ENCODE data around the gene SMARCA1. TPM values are rescaled to one million over a fixed set of nuclear protein-coding genes. Genes with fewer than 3 reads are reported as not detected.
A peak's percentile ranks its signal among the peaks of the same experiment; 100 is the strongest.
"Not testable (repeated sequence)": the region's sequence is repeated elsewhere in the genome, so short reads cannot be mapped to it uniquely, and the experiment has no call there.

The SMARCA1 gene
- under 1 TPM; 0.36 to 0.44 TPM for total RNA-seq

- no peak for DNase-seq
- Mint-ChIP-seq H3K4me3 (peak within 1 kb of the TSS; percentile 81), H3K27me3 (ENCODE audit: low read depth) (no peaks in the 10 kb centered on the region), H3K27ac (no peak within 1 kb of the TSS), H3K9me3 (no peaks in the 10 kb centered on the region), H3K36me3 (ENCODE audit: low read depth) (no peaks in the 10 kb centered on the region), H3K4me1 (ENCODE audit: low read depth) (peaks cover 3% of the 10 kb centered on the region)
- CTCF ChIA-PET, result no interaction called here
- intact Hi-C loops (cut with micrococcal nuclease), result loop anchor here (2.0 kb wide), 1 partner anchor 18 kb away; the partner anchor contains the start of gene OCRL
Observed at GRCh38 chrX:129523079-129523911, at the start of gene SMARCA1. Gene SMARCA1, minus strand, starts transcription at chrX:129523490. Its CDS starts 120 bp downstream, at chrX:129523370.

DNA sequence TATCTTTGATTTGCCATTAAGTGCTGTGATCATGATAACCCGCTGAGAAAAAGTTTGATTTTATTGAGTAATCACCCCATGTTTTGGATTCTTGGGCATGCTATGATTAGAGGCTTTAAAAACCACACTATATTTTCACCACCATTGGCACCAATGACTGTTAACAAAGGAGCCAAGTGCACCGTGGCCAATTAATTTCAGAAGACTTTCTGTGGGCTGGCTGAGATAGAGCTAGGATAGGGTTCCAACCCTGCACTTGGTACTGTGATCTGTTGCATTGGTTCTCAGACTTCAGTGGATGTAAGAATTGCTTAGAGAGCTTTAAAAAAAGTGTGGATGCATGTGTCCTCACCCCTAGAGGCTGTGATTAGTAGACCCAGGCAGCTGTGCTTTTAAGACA is 49.1 kb upstream of the SMARCA1 start:
- Mint-ChIP-seq H3K4me3 (no peak overlapping the region), H3K9me3 (no peaks in the 10 kb centered on the region), H3K27me3 (ENCODE audit: low read depth) (no peaks in the 10 kb centered on the region), H3K27ac (no peak overlapping the region), H3K4me1 (ENCODE audit: low read depth) (no peaks in the 10 kb centered on the region), H3K36me3 (ENCODE audit: low read depth) (peaks cover 15% of the 10 kb centered on the region)
- no peak for DNase-seq
- intact Hi-C loops (cut with micrococcal nuclease), result no loop called here
- CTCF ChIA-PET, result no interaction called here

GRCh38 chrX:129568349-129568748 is 45.1 kb upstream of the SMARCA1 start:
- H3K27ac Mint-ChIP-seq, result no peak overlapping the region
- H3K27me3 Mint-ChIP-seq (ENCODE audit: low read depth), result no peaks in the 10 kb centered on the region
- DNase-seq, result no peak
- H3K4me1 Mint-ChIP-seq (ENCODE audit: low read depth), result peaks cover 11% of the 10 kb centered on the region
- CTCF ChIA-PET, result no interaction called here
- no peaks in the 10 kb centered on the region for H3K9me3 Mint-ChIP-seq
- H3K36me3 Mint-ChIP-seq (ENCODE audit: low read depth), result peaks cover 14% of the 10 kb centered on the region
- intact Hi-C loops (cut with micrococcal nuclease), result no loop called here
- H3K4me3 Mint-ChIP-seq, result no peak overlapping the region

DNA sequence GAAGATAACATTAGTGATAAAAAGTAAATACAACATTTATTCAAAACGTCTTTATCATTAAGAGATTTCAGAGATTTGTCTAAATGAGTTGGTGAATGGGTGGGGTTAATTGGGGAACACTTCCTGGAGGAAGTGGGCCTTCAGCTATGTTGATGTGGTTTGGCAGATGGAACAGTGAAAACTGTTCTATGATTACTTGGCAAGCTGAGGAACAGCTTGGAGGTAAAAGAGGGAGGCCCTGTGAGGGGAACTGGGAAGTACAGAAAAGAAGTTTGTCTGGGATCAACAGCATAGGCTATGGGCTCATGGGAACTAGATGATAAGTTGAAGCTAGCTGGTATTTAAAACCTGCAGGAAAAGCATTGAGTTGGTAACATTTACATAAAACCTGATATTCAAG is 42.8 kb upstream of the SMARCA1 start:
- Mint-ChIP-seq H3K36me3 (ENCODE audit: low read depth) (peaks cover 26% of the 10 kb centered on the region), H3K9me3 (no peaks in the 10 kb centered on the region), H3K27me3 (ENCODE audit: low read depth) (no peaks in the 10 kb centered on the region), H3K4me3 (no peak overlapping the region), H3K4me1 (ENCODE audit: low read depth) (peaks cover 11% of the 10 kb centered on the region), H3K27ac (no peak overlapping the region)
- CTCF ChIA-PET, result no interaction called here
- no peak for DNase-seq
- intact Hi-C loops (cut with micrococcal nuclease), result no loop called here

- peaks cover 11% of the 10 kb centered on the region for H3K4me1 Mint-ChIP-seq (ENCODE audit: low read depth)
- intact Hi-C loops (cut with micrococcal nuclease), result no loop called here
- CTCF ChIA-PET, result no interaction called here
- no peak overlapping the region for H3K4me3 Mint-ChIP-seq
- H3K27ac Mint-ChIP-seq, result no peak overlapping the region
- no peaks in the 10 kb centered on the region for H3K9me3 Mint-ChIP-seq
- H3K36me3 Mint-ChIP-seq (ENCODE audit: low read depth), result peaks cover 22% of the 10 kb centered on the region
- H3K27me3 Mint-ChIP-seq (ENCODE audit: low read depth), result no peaks in the 10 kb centered on the region
- no peak for DNase-seq
Observed at GRCh38 chrX:129565046-129565650, 41.9 kb upstream of the SMARCA1 start.

DNA sequence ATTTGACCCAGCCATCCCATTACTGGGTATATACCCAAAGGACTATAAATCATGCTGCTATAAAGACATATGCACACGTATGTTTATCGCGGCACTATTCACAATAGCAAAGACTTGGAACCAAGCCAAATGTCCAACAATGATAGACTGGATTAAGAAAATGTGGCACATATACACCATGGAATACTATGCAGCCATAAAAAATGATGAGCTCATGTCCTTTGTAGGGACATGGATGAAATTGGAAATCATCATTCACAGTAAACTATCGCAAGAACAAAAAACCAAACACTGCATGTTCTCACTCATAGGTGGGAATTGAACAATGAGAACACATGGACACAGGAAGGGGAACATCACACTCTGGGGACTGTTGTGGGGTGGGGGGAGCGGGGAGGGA is 41.1 kb upstream of the SMARCA1 start:
- H3K27ac Mint-ChIP-seq; H3K4me3 Mint-ChIP-seq; H3K27me3 Mint-ChIP-seq (ENCODE audit: low read depth); H3K9me3 Mint-ChIP-seq; intact Hi-C loops (cut with micrococcal nuclease); CTCF ChIA-PET; DNase-seq: not testable (repeated sequence)
- H3K36me3 Mint-ChIP-seq (ENCODE audit: low read depth), result peaks cover 25% of the 10 kb centered on the region
- H3K4me1 Mint-ChIP-seq (ENCODE audit: low read depth), result peaks cover 11% of the 10 kb centered on the region

DNA sequence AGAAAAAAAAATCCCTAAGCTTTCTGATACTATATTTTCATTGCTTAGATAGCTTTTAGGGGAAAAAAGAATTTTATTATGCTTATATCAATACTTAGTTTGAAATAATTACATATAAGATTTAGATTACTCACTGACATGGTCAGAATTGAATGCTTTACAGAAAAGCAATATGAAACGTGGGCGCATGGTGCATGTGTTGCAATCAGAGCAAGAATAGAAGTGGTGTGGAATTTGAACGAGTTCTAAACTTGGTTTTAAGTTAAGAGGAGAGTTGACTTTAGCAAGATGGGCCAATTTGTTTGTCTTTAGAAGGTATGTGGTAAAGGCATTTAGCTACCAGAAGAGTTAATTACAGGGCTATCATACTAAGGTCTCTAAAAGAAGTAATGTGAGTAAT is 38.2 kb upstream of the SMARCA1 start:
- no peak for DNase-seq
- intact Hi-C loops (cut with micrococcal nuclease), result no loop called here

GRCh38 chrX:129559783-129560182 is 36.5 kb upstream of the SMARCA1 start:
- intact Hi-C loops (cut with micrococcal nuclease), result no loop called here
- DNase-seq, result no peak
- no peaks in the 10 kb centered on the region for H3K27me3 Mint-ChIP-seq (ENCODE audit: low read depth)
- H3K27ac Mint-ChIP-seq, result no peak overlapping the region
- peaks cover 17% of the 10 kb centered on the region for H3K36me3 Mint-ChIP-seq (ENCODE audit: low read depth)
- no peaks in the 10 kb centered on the region for H3K4me1 Mint-ChIP-seq (ENCODE audit: low read depth)
- H3K9me3 Mint-ChIP-seq, result no peaks in the 10 kb centered on the region
- CTCF ChIA-PET, result no interaction called here
- H3K4me3 Mint-ChIP-seq, result no peak overlapping the region

More for the DNA sequence above, 38.2 kb upstream of the SMARCA1 start:
- no peaks in the 10 kb centered on the region for H3K27me3 Mint-ChIP-seq (ENCODE audit: low read depth)
- H3K4me3 Mint-ChIP-seq, result no peak overlapping the region
- H3K36me3 Mint-ChIP-seq (ENCODE audit: low read depth), result peaks cover 19% of the 10 kb centered on the region
- no peak overlapping the region for H3K27ac Mint-ChIP-seq
- CTCF ChIA-PET, result no interaction called here
- no peaks in the 10 kb centered on the region for H3K9me3 Mint-ChIP-seq
- peaks cover 11% of the 10 kb centered on the region for H3K4me1 Mint-ChIP-seq (ENCODE audit: low read depth)

DNA sequence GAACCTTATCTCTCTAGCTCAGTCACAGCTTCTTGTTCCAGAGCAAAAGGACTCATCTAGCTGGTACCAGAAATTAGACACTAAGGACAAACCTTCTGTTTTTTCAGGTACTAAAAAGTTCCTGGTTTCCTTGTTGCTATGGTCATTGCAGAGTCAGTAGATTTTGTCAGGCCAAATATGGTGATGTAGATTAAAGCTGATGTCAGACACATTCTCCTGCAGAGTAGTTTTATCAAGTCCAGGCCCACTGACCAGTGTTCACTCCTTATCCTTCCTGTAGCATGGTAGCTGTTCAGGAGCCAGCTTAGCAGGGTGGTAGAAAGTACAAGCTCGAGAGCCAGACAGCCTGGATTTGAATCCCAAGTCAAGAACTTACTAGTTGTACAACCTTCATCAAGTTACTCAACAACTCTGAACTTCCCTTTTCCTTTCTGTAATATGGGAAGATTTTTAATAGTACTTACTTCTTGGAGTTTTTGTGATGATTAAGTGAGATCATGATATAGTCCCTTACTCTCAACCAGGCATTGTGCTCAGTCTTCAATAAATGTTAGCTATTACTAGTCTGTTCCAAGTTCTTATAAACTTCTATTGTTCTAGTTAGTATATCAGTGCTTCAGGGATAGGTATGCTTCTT is 34.7 kb upstream of the SMARCA1 start:
- DNase-seq, result no peak
- Mint-ChIP-seq H3K36me3 (ENCODE audit: low read depth) (peaks cover 17% of the 10 kb centered on the region), H3K9me3 (no peaks in the 10 kb centered on the region), H3K4me3 (no peak overlapping the region), H3K27ac (no peak overlapping the region), H3K27me3 (ENCODE audit: low read depth) (no peaks in the 10 kb centered on the region), H3K4me1 (ENCODE audit: low read depth) (no peaks in the 10 kb centered on the region)
- intact Hi-C loops (cut with micrococcal nuclease), result no loop called here
- CTCF ChIA-PET, result no interaction called here

DNA sequence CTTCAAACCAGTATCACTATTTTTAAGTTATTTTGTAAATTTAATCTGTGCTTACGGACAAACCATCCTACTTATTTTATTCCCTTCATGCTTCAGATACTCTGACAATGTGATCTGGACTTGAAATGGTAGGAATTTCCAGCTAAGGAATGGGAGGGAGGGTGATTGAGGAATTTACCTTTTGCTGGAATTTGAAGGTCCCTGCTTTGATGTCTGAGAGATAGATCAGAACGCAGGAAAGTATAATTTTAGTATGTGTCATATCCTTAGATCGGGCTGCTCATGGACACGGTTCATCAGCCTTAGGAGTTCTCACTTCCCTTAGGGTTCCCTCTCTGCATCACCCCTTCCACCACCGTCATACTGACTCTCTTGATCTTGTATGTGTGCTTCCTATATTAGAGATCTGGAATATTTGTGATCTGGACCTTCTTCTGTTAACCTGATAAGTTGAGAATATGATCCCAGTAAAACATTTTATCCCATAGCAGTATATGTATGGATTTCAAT is 33.6 kb upstream of the SMARCA1 start:
- Mint-ChIP-seq H3K27me3 (ENCODE audit: low read depth) (no peaks in the 10 kb centered on the region), H3K4me1 (ENCODE audit: low read depth) (no peaks in the 10 kb centered on the region), H3K4me3 (no peak overlapping the region), H3K9me3 (no peaks in the 10 kb centered on the region), H3K27ac (no peak overlapping the region), H3K36me3 (ENCODE audit: low read depth) (peaks cover 11% of the 10 kb centered on the region)
- DNase-seq, result no peak
- CTCF ChIA-PET, result no interaction called here
- intact Hi-C loops (cut with micrococcal nuclease), result no loop called here

DNA sequence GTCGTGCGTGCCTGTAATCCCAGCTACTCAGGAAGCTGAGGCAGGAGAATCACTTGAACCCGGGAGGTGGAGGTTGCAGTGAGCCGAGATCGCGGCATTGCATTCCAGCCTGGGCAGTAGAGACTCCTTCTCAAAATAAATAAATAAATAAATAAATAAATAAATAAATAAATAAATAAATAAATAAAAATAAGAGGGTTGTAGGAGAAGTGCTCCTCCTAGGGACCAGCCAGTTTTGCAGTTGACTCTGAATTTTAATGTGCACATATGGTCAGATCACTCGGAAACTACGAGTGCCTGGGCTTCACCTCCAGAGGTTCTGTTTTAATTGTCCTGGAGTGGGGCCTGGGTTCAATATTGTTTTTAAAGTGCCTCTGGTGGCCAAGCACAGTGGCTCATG is 31.5 kb upstream of the SMARCA1 start:
- CTCF ChIA-PET; H3K36me3 Mint-ChIP-seq (ENCODE audit: low read depth); H3K4me3 Mint-ChIP-seq; DNase-seq; H3K9me3 Mint-ChIP-seq; intact Hi-C loops (cut with micrococcal nuclease); H3K27ac Mint-ChIP-seq; H3K4me1 Mint-ChIP-seq (ENCODE audit: low read depth); H3K27me3 Mint-ChIP-seq (ENCODE audit: low read depth): not testable (repeated sequence)

- no peaks in the 10 kb centered on the region for H3K27me3 Mint-ChIP-seq (ENCODE audit: low read depth)
- intact Hi-C loops (cut with micrococcal nuclease), result no loop called here
- H3K4me3 Mint-ChIP-seq, result no peak overlapping the region
- DNase-seq, result no peak
- no peak overlapping the region for H3K27ac Mint-ChIP-seq
- peaks cover 3% of the 10 kb centered on the region for H3K36me3 Mint-ChIP-seq (ENCODE audit: low read depth)
- no peaks in the 10 kb centered on the region for H3K4me1 Mint-ChIP-seq (ENCODE audit: low read depth)
- CTCF ChIA-PET, result no interaction called here
- no peaks in the 10 kb centered on the region for H3K9me3 Mint-ChIP-seq
Observed at GRCh38 chrX:129553619-129554288, 30.5 kb upstream of the SMARCA1 start.

Measured in activated naive CD4-positive, alpha-beta T cell treated with anti-CD3 and anti-CD28 coated beads for 36 hours (primary cell).